H1 (cell line): ENCODE results near the gene GDPD2. TPM values are rescaled to one million over a fixed set of nuclear protein-coding genes. Genes with fewer than 3 reads are reported as not detected.

ENCODE experiments used
- CTCF ChIA-PET: fragments of 300-600 bp; sonication (Branson Sonifier 250); formaldehyde crosslinking; loops from one replicate; lab custom pipeline; 2021; ENCODE audit not compliant: partially characterized antibody; lab: Charles Lee
- POLR2A ChIA-PET: fragments of 300-600 bp; sonication (Branson Sonifier 250); formaldehyde crosslinking; loops from one replicate; lab custom pipeline; 2021; ENCODE audit warnings: inconsistent platforms; ENCODE audit not compliant: partially characterized antibody; lab: Charles Lee
- DNase-seq, 2 experiments: peaks; one replicate each; pipeline versions ENCODE4 v3.0.0 to v3.0.0-alpha.2; 2010 to 2022; ENCODE audit warnings: low spot score in 2 of 2, low read depth in 1 of 2, mixed read lengths in 1 of 2
- FAIRE-seq: peaks from 2 replicates; lab custom pipeline; 2011; peaks lifted over from hg19 to GRCh38; lab: Jason Lieb, UNC
- H2AFZ ChIP-seq: 2 replicates; pipeline ENCODE4 v1.8.1; 2012; ENCODE audit warnings: low read length, inconsistent platforms
- H2AK5ac ChIP-seq: 2 replicates; pipeline ENCODE4 v1.6.1; 2013; ENCODE audit warnings: low read depth, low read length
- H2BK120ac ChIP-seq: replicated peaks from 2 replicates; pipeline ENCODE3; 2013; ENCODE audit warnings: low read depth, low read length, inconsistent platforms
- H2BK12ac ChIP-seq: 2 replicates; pipeline ENCODE4 v1.6.1; 2013; ENCODE audit warnings: low read depth, low read length
- H2BK15ac ChIP-seq: 2 replicates; pipeline ENCODE4 v1.6.1; 2013; ENCODE audit warnings: low read length
- H2BK20ac ChIP-seq: 2 replicates; pipeline ENCODE4 v1.6.1; 2013; ENCODE audit warnings: low read length
- H2BK5ac ChIP-seq: 2 replicates; pipeline ENCODE4 v1.6.1; 2013; ENCODE audit warnings: low read depth, low read length
- H3K14ac ChIP-seq: 2 replicates; pipeline ENCODE4 v1.6.1; 2013; ENCODE audit warnings: inconsistent platforms; ENCODE audit not compliant: insufficient read length
- H3K18ac ChIP-seq: 2 replicates; pipeline ENCODE4 v1.6.1; 2013; ENCODE audit warnings: low read length; ENCODE audit errors: extremely low read depth
- H3K23ac ChIP-seq: 2 replicates; pipeline ENCODE4 v1.6.1; 2013; ENCODE audit warnings: inconsistent platforms; ENCODE audit not compliant: insufficient read length
- H3K23me2 ChIP-seq: 2 replicates; pipeline ENCODE4 v1.6.1; 2013; ENCODE audit warnings: low read depth, low read length
- H3K27ac ChIP-seq: 2 replicates; pipeline ENCODE4 v1.6.1; 2011; ENCODE audit warnings: low read depth, low read length, inconsistent platforms
- H3K27me3 ChIP-seq, 4 experiments: replicated peaks in 1 of 4; 1 replicate in 1 of 4; 2 replicates in 3 of 4; pipeline versions ENCODE4 v1.6.1 to v1.8.1; 2011 to 2013; ENCODE audit warnings: low read length in 3 of 4, mild to moderate bottlenecking in 3 of 4, inconsistent platforms in 2 of 4, mixed read lengths in 2 of 4, moderate library complexity in 1 of 4; ENCODE audit not compliant: control insufficient read depth in 3 of 4, insufficient read depth in 3 of 4; ENCODE audit errors: extremely low read depth in 1 of 4
- H3K36me3 ChIP-seq, 4 experiments: 2 replicates each; pipeline versions ENCODE4 v1.6.1 to v1.8.1; 2011 to 2013; ENCODE audit warnings: mild to moderate bottlenecking in 4 of 4, low read length in 3 of 4, moderate library complexity in 2 of 4, control low read depth in 1 of 4, inconsistent platforms in 1 of 4; ENCODE audit not compliant: insufficient read depth in 4 of 4, control insufficient read depth in 2 of 4
- H3K4ac ChIP-seq: replicated peaks from 2 replicates; pipeline ENCODE3; 2013; ENCODE audit warnings: low read length, low read depth, mixed read lengths, inconsistent platforms; ENCODE audit not compliant: insufficient read length
- H3K4me1 ChIP-seq, 4 experiments: replicated peaks in 1 of 4; 1 replicate in 1 of 4; 2 replicates in 3 of 4; pipeline versions ENCODE4 v1.6.1 to v1.8.1; 2011 to 2013; ENCODE audit warnings: low read length in 3 of 4, inconsistent platforms in 2 of 4, mixed read lengths in 1 of 4; ENCODE audit not compliant: insufficient read depth in 4 of 4, control insufficient read depth in 3 of 4
- H3K4me2 ChIP-seq, 2 experiments: 2 replicates each; pipeline versions ENCODE4 v1.6.1 to v1.8.1; 2011 to 2013; ENCODE audit warnings: low read depth in 2 of 2, low read length in 2 of 2, control low read depth in 1 of 2, inconsistent platforms in 1 of 2, mild to moderate bottlenecking in 1 of 2; ENCODE audit not compliant: insufficient read depth in 1 of 2
- H3K4me3 ChIP-seq, 4 experiments: fragments of 200-600, 300-600 bp in 1 of 4; sonication (generic), shearing (Covaris generic), sonication (Bioruptor Twin) in 1 of 4; 2 replicates each; pipeline versions ENCODE4 v1.5.1 to v1.8.1; 2011 to 2016; ENCODE audit warnings: low read length in 4 of 4, low read depth in 3 of 4, control low read depth in 2 of 4, inconsistent platforms in 2 of 4, mild to moderate bottlenecking in 2 of 4, mixed read lengths in 1 of 4, moderate library complexity in 1 of 4; ENCODE audit not compliant: insufficient read depth in 2 of 4; ENCODE audit errors: extremely low read depth in 1 of 4
- H3K56ac ChIP-seq: replicated peaks from 2 replicates; pipeline ENCODE3; 2013; ENCODE audit warnings: low read depth, mild to moderate bottlenecking, mixed read lengths, low read length, inconsistent platforms; ENCODE audit not compliant: insufficient read length
- H3K79me1 ChIP-seq: 2 replicates; pipeline ENCODE4 v1.6.1; 2013; ENCODE audit warnings: low read depth, low read length, control low read depth
- H3K79me2 ChIP-seq, 2 experiments: 2 replicates each; pipeline versions ENCODE4 v1.6.1 to v1.8.1; 2012 to 2013; ENCODE audit warnings: low read length in 2 of 2, mild to moderate bottlenecking in 2 of 2, inconsistent platforms in 1 of 2; ENCODE audit not compliant: insufficient read depth in 2 of 2, control insufficient read depth in 1 of 2
- H3K9ac ChIP-seq, 4 experiments: replicated peaks in 1 of 4; 1 replicate in 1 of 4; 2 replicates in 3 of 4; pipeline versions ENCODE4 v1.6.1 to v1.8.1; 2011 to 2013; ENCODE audit warnings: low read depth in 3 of 4, low read length in 3 of 4, control low read depth in 2 of 4, mild to moderate bottlenecking in 2 of 4, moderate library complexity in 2 of 4, inconsistent platforms in 1 of 4; ENCODE audit errors: extremely low read depth in 1 of 4
- H3K9me3 ChIP-seq, 2 experiments: 2 replicates each; pipeline versions ENCODE4 v1.6.1 to v1.8.1; 2012 to 2013; ENCODE audit warnings: mild to moderate bottlenecking in 2 of 2, moderate library complexity in 2 of 2, control low read depth in 1 of 2, inconsistent platforms in 1 of 2, low read depth in 1 of 2, low read length in 1 of 2, mixed read lengths in 1 of 2; ENCODE audit not compliant: insufficient read depth in 2 of 2
- H4K20me1 ChIP-seq, 2 experiments: replicated peaks in 1 of 2; 2 replicates each; pipeline versions ENCODE3 to v1.8.1; 2011 to 2013; ENCODE audit warnings: inconsistent platforms in 2 of 2, low read length in 2 of 2, mild to moderate bottlenecking in 1 of 2; ENCODE audit not compliant: insufficient read depth in 2 of 2, control insufficient read depth in 1 of 2
- H4K5ac ChIP-seq: 2 replicates; pipeline ENCODE4 v1.6.1; 2013; ENCODE audit warnings: low read length, low read depth, mixed read lengths, inconsistent platforms; ENCODE audit not compliant: insufficient read length
- H4K8ac ChIP-seq: 2 replicates; pipeline ENCODE4 v1.8.0; 2013; ENCODE audit warnings: mild to moderate bottlenecking, moderate library complexity, low read length, inconsistent platforms; ENCODE audit not compliant: insufficient read depth; ENCODE audit errors: extremely low read depth
- H4K91ac ChIP-seq: replicated peaks from 2 replicates; pipeline ENCODE3; 2013; ENCODE audit warnings: low read length, mixed read lengths, inconsistent platforms; ENCODE audit not compliant: insufficient read length
- ASH2L ChIP-seq: fragments of 200-600, 300-600 bp; sonication (generic); IDR thresholded peaks from one replicate; pipeline ENCODE4 v1.7.1; 2017; ENCODE audit warnings: low read length
- CBX5 ChIP-seq: fragments of 300-800, 300-1000 bp; sonication (generic); IDR thresholded peaks from 2 replicates; pipeline ENCODE4 v1.7.1; 2016; ENCODE audit warnings: antibody characterized with exemption, low read length, low read depth
- CHD1 ChIP-seq: IDR thresholded peaks from 2 replicates; pipeline ENCODE4 v1.6.1; 2012; ENCODE audit warnings: low read depth, low read length, improper control_type of control experiment
- E2F6 ChIP-seq: IDR thresholded peaks from 2 replicates; pipeline ENCODE4 v1.6.1; 2012; ENCODE audit warnings: inconsistent platforms
- JUN ChIP-seq: IDR thresholded peaks from 2 replicates; pipeline ENCODE4 v1.6.1; 2011; ENCODE audit warnings: low read depth, mild to moderate bottlenecking, improper control_type of control experiment, low read length
- KDM5A ChIP-seq: fragments of 200-600 bp; IDR thresholded peaks from 2 replicates; pipeline ENCODE4 v1.7.1; 2012; ENCODE audit warnings: mild to moderate bottlenecking, low read length, inconsistent platforms, mixed read lengths
- RXRA ChIP-seq: IDR thresholded peaks from 2 replicates; pipeline ENCODE4 v1.6.1; 2011; ENCODE audit warnings: low read depth, mild to moderate bottlenecking, low read length, moderate library complexity; ENCODE audit not compliant: insufficient read depth
- USF2 ChIP-seq: IDR thresholded peaks from 2 replicates; pipeline ENCODE4 v1.6.1; 2011; ENCODE audit warnings: low read length, improper control_type of control experiment
- WGBS, 2 experiments: shearing (Covaris generic) in 1 of 2; methylation state at CpG; one replicate each; pipeline versions ENCODE4 v1.1.6 to v1.1.7; 2013 to 2015; ENCODE audit warnings: low lambda C conversion rate in 2 of 2, mixed read lengths in 2 of 2, inconsistent platforms in 1 of 2, low coverage in 1 of 2, missing lambda C conversion rate in 1 of 2; ENCODE audit not compliant: insufficient replicate concordance in 2 of 2, insufficient coverage in 1 of 2, insufficient read length in 1 of 2; ENCODE audit errors: extremely low coverage in 1 of 2, missing lambda C conversion rate in 1 of 2; 5-methylcytosine and 5-hydroxymethylcytosine counted together
- polyA plus RNA-seq, 7 experiments: library from polyadenylated mRNA; depleted of rRNA in 3 of 7; stranded (reverse) in 5 of 7; unstranded in 2 of 7; fragments of >200 nt in 5 of 7; fragments of 200-250 nt in 2 of 7; gene quantifications; 1 replicate in 5 of 7; 2 replicates in 1 of 7; 4 replicates in 1 of 7; pipeline versions ENCODE4 v1.2.1 to v1.2.3, GENCODE V29; 2011 to 2013; ENCODE audit warnings: missing spikeins in 2 of 7, mixed read lengths in 2 of 7
- total RNA-seq: library from RNA; stranded (reverse); fragmentation: NEBNext Ultra II Directional; extraction: Animal tissue kit (Norgen Biotek cat#: 25700); gene quantifications from 2 replicates; pipeline ENCODE4 v1.2.1, GENCODE V29; 2021

GDPD2 gene
- total and polyA plus RNA-seq, 2 of the 8 experiments (the other 6 are each of a cell fraction or from before 2014, with no cell fraction given) = 25.6 to 68.3 TPM

- Histone ChIP-seq H3K9ac (no peak overlapping the region), H3K4me2 (no peak overlapping the region; a peak in 1 of 4 replicates), H2AFZ (no peak overlapping the region), H3K23ac (no peak overlapping the region), H2AK5ac (peak overlapping the region; percentile 16; the same call in 1 of the 2 replicates), H3K4me3 (no peak overlapping the region), H2BK120ac (no peak overlapping the region), H2BK5ac (no peak overlapping the region), H3K56ac (no peak overlapping the region), H4K8ac (no peak overlapping the region), H3K27ac (no peak overlapping the region), H4K91ac (no peak overlapping the region), H3K79me2 (no peaks in the 10 kb centered on the region), H3K23me2 (no peaks in the 10 kb centered on the region; the same call in 1 of the 2 replicates), H2BK20ac (no peak overlapping the region), H3K79me1 (no peaks in the 10 kb centered on the region), H3K4ac (no peak overlapping the region), H3K27me3 (peaks cover 0 to 12% (median 10%) of the 10 kb centered on the region in 4 experiments; a peak in 4 of 7 replicates), H3K18ac (no peak overlapping the region), H2BK12ac (no peak overlapping the region), H2BK15ac (no peak overlapping the region), H3K14ac (no peak overlapping the region), H3K36me3 (no peaks in the 10 kb centered on the region), H4K20me1 (no peaks in the 10 kb centered on the region), H4K5ac (no peak overlapping the region), H3K9me3 (no peaks in the 10 kb centered on the region), H3K4me1 (no peaks in the 10 kb centered on the region; a peak in 1 of 7 replicates)
- 100% methylated on average over 6 of the region's 9 CpGs; no CpG with 5 or more reads in 1 of the 2 experiments for WGBS, 2 experiments
- FAIRE-seq (no peak), DNase-seq (no peak)
- POLR2A ChIA-PET = interaction anchor here (3.0 kb wide), 1 partner anchor 11 kb away, joined by 22 read pairs; no protein-coding TSS in a partner anchor
- CTCF ChIA-PET = interaction anchor here (1.6 kb wide), 1 partner anchor 10 kb away, joined by 7 read pairs; no protein-coding TSS in a partner anchor
- TF ChIP-seq E2F6 (no peak), JUN (no peak), CBX5 (no peak), RXRA (no peak), CHD1 (no peak), ASH2L (no peak), USF2 (no peak), KDM5A (no peak)
Observed at GRCh38 chrX:70445951-70446350, 22.8 kb downstream of the GDPD2 start.
